Transverse colon (tissue), 4 donors: Measurements from ENCODE around the gene ALDH3A2. TPM values are rescaled to one million over a fixed set of nuclear protein-coding genes. Genes with fewer than 3 reads are reported as not detected.

Source experiments
- DNase-seq: peaks from one replicate; pipeline ENCODE4 v3.0.0-alpha.2; 2019
- H3K27ac ChIP-seq, 4 donors: fragments of 200-600 bp; sonication (generic); 2 replicates each; pipeline ENCODE4 v1.5.1; 2016 to 2018; ENCODE audit warnings: inconsistent platforms in 4 of 4
- H3K27me3 ChIP-seq: fragments of 200-600 bp; sonication (generic); 2 replicates; pipeline ENCODE4 v1.5.1; 2017; ENCODE audit warnings: inconsistent platforms
- H3K36me3 ChIP-seq, 4 donors: fragments of 200-600 bp; sonication (generic); 2 replicates each; pipeline ENCODE4 v1.5.1; 2017 to 2019; ENCODE audit warnings: inconsistent platforms in 4 of 4
- H3K4me1 ChIP-seq, 4 donors: fragments of 200-600 bp; sonication (generic); 2 replicates each; pipeline ENCODE4 v1.5.1; 2017 to 2020; ENCODE audit warnings: inconsistent platforms in 4 of 4
- H3K4me3 ChIP-seq, 4 donors: fragments of 200-600 bp; sonication (generic); 1 replicate in 1 of 4; 2 replicates in 3 of 4; pipeline versions ENCODE4 v1.5.1 to v1.6.1; 2017 to 2019; ENCODE audit warnings: inconsistent platforms in 4 of 4
- H3K9me3 ChIP-seq, 2 donors: fragments of 200-600 bp; sonication (generic); 2 replicates each; pipeline ENCODE4 v1.5.1; 2017 to 2019; ENCODE audit warnings: inconsistent platforms in 2 of 2
- EP300 ChIP-seq: sonication (generic); formaldehyde crosslinking; IDR thresholded peaks from one replicate; pipeline ENCODE4 v1.6.1; 2017; ENCODE audit warnings: antibody characterized with exemption, low read depth
- POLR2A ChIP-seq: fragments of 450-650 bp; IDR thresholded peaks from one replicate; pipeline ENCODE4 v1.6.1; 2016; ENCODE audit warnings: antibody characterized with exemption, mild to moderate bottlenecking, moderate library complexity
- POLR2AphosphoS5 ChIP-seq, 3 donors: sonication (generic); formaldehyde crosslinking; IDR thresholded peaks; one replicate each; pipeline ENCODE4 v1.6.1; 2016; ENCODE audit warnings: antibody characterized with exemption in 3 of 3
- WGBS, 2 donors: methylation state at CpG; one replicate each; pipeline ENCODE4 v1.1.5; 2018; ENCODE audit warnings: low coverage in 1 of 2; 5-methylcytosine and 5-hydroxymethylcytosine counted together
- in situ Hi-C, 4 donors: fragments of 200-750 bp; cut with MboI; loops; one replicate each; pipeline versions ENCODE4 v1.15.0 to v1.15.1; 2017; ENCODE audit warnings: low sequenced_read_pairs in 3 of 4, low pct_ligation_motif_present in 1 of 4, low pct_unique_long_range_greater_than_20kb in 1 of 4
- intact Hi-C: fragments of 100-400 bp; cut with DNase I; formaldehyde crosslinking; loops from one replicate; pipeline ENCODE4 v1.15.1; 2023; ENCODE audit warnings: low total_unique reads
- total RNA-seq, 4 donors: library from RNA; depleted of rRNA; stranded (reverse); fragments of >200 nt; gene quantifications; one replicate each; pipeline ENCODE4 v1.1.0, GENCODE V29; 2016
- TF ChIP-seq, protein P1 (sequence below), 5 experiments: fragments of 200-600 bp in 3 of 5; fragments of 450-650 bp in 2 of 5; sonication (generic) in 3 of 5; IDR thresholded peaks; 1 replicate in 2 of 5; 2 replicates in 3 of 5; pipeline ENCODE4 v1.5.1; 2016 to 2017; ENCODE audit warnings: antibody characterized with exemption in 5 of 5, inconsistent platforms in 3 of 5, mild to moderate bottlenecking in 2 of 5, moderate library complexity in 1 of 5

ALDH3A2 gene
- total RNA-seq, 4 donors from 2014 or later, result 44.5 to 199 (median 119) TPM

DNA sequence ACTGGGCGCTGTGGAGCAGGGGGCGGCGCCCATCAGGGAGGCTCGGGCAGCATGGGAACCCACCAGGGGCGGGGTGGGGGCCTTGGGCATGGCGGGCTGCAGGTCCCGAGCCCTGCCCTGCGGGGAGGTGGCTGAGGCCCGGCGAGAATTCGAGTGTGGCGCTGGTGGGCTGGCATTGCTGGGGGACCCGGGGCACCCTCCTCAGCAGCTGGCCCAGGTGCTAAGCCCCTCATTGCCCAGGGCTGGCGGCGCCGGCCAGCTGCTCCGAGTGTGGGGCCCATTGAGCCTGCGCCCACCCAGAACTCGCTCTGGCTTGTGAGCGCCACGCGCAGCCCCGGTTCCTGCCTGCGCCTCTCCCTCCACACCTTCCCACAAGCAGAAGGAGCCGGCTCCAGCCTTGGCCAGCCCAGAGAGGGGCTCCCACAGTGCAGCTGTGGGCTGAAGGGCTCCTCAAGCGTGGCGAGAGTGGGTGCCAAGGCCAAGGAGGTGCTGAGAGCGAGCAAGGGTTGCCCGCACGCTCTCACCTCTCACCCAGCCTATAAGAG lies 5.9 kb downstream of the ALDH3A2 start:
- H3K4me3 ChIP-seq, result no peak overlapping the region
- TF ChIP-seq POLR2A (no peak), EP300 (no peak)
- H3K9me3 ChIP-seq, result no peaks in the 10 kb centered on the region
- peaks cover 7 to 40% (median 33%) of the 10 kb centered on the region in 4 donors for H3K4me1 ChIP-seq
- H3K36me3 ChIP-seq, result peaks cover 0 to 17% (median 6%) of the 10 kb centered on the region in 4 donors
- no peaks in the 10 kb centered on the region for H3K27me3 ChIP-seq
- no peak for DNase-seq
- in situ Hi-C loops, result loop anchor here in 2 of 4 donors (25.0 kb wide), 1 partner anchor 108 kb away; no protein-coding TSS in a partner anchor
- 97% methylated on average over 29 of the region's 30 CpGs; no CpG with 5 or more reads in 1 of the 2 donors for WGBS, 2 donors
- intact Hi-C loops, result no loop called here
- no peak overlapping the region for H3K27ac ChIP-seq

DNA sequence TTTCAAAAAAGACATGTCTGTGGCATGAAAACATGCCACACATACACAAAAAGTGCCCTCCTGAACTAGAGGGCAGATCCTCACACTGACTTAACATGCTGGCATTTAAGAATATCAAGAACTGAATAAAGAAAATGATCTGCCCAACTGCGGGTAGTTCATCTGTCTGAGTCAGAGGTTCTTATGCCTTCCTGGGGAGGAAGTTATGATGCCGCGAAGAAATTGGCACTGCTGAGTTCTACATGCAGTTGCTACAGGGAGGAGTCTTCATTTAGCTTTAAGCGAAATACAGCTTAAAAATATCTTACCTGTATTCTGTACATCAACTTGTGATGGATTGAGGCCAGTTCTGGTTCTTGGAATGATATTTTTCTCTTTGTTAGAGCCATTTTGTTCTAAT lies 6.3 kb downstream of the ALDH3A2 start:
- Histone ChIP-seq H3K9me3 (no peaks in the 10 kb centered on the region), H3K4me1 (peaks cover 7 to 35% (median 28%) of the 10 kb centered on the region in 4 donors), H3K4me3 (no peak overlapping the region), H3K27ac (no peak overlapping the region), H3K27me3 (no peaks in the 10 kb centered on the region), H3K36me3 (peaks cover 0 to 17% (median 6%) of the 10 kb centered on the region in 4 donors)
- intact Hi-C loops, result no loop called here
- TF ChIP-seq, protein P1, sequence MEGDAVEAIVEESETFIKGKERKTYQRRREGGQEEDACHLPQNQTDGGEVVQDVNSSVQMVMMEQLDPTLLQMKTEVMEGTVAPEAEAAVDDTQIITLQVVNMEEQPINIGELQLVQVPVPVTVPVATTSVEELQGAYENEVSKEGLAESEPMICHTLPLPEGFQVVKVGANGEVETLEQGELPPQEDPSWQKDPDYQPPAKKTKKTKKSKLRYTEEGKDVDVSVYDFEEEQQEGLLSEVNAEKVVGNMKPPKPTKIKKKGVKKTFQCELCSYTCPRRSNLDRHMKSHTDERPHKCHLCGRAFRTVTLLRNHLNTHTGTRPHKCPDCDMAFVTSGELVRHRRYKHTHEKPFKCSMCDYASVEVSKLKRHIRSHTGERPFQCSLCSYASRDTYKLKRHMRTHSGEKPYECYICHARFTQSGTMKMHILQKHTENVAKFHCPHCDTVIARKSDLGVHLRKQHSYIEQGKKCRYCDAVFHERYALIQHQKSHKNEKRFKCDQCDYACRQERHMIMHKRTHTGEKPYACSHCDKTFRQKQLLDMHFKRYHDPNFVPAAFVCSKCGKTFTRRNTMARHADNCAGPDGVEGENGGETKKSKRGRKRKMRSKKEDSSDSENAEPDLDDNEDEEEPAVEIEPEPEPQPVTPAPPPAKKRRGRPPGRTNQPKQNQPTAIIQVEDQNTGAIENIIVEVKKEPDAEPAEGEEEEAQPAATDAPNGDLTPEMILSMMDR (IDR thresholded peaks at IDR 0.05), result no peak
- TF ChIP-seq POLR2AphosphoS5 (IDR thresholded peaks at IDR 0.05), result no peak
- TF ChIP-seq POLR2A, result no peak
- TF ChIP-seq EP300, result no peak
- in situ Hi-C loops, result loop anchor here in 2 of 4 donors (25.0 kb wide), 1 partner anchor 107 kb away; no protein-coding TSS in a partner anchor
- whole genome bisulfite sequencing, 2 donors, result 93 to 99% methylated on average over 4 of the region's 4 CpGs
- no peak for DNase-seq

DNA sequence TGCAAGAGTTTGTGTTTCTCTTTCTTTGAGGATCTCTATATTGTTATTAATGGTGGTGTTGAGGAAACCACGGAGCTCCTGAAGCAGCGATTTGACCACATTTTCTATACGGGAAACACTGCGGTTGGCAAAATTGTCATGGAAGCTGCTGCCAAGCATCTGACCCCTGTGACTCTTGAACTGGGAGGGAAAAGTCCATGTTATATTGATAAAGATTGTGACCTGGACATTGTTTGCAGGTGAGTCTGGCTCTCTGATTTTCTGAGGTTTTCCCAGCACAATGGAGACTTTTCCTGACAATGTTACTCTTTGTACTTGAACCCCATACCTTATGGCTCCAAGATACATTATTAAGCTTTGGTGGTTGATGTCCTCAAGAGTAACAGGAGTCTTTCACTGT lies 7.8 kb downstream of the ALDH3A2 start:
- Histone ChIP-seq H3K4me1 (peaks cover 0 to 26% (median 15%) of the 10 kb centered on the region in 4 donors), H3K27ac (no peak overlapping the region), H3K27me3 (no peaks in the 10 kb centered on the region), H3K4me3 (no peak overlapping the region), H3K9me3 (no peaks in the 10 kb centered on the region), H3K36me3 (peaks cover 0 to 18% (median 6%) of the 10 kb centered on the region in 4 donors)
- intact Hi-C loops (no loop called here), in situ Hi-C loops (loop anchor here in 2 of 4 donors (25.0 kb wide), 1 partner anchor 106 kb away; no protein-coding TSS in a partner anchor)
- no peak for DNase-seq
- WGBS, 2 donors, result 79 to 84% methylated on average over 4 of the region's 4 CpGs
- TF ChIP-seq EP300 (no peak), POLR2AphosphoS5 (IDR thresholded peaks at IDR 0.05) (no peak), POLR2A (no peak)
- TF ChIP-seq, protein P1 (IDR thresholded peaks at IDR 0.05), result no peak

DNA sequence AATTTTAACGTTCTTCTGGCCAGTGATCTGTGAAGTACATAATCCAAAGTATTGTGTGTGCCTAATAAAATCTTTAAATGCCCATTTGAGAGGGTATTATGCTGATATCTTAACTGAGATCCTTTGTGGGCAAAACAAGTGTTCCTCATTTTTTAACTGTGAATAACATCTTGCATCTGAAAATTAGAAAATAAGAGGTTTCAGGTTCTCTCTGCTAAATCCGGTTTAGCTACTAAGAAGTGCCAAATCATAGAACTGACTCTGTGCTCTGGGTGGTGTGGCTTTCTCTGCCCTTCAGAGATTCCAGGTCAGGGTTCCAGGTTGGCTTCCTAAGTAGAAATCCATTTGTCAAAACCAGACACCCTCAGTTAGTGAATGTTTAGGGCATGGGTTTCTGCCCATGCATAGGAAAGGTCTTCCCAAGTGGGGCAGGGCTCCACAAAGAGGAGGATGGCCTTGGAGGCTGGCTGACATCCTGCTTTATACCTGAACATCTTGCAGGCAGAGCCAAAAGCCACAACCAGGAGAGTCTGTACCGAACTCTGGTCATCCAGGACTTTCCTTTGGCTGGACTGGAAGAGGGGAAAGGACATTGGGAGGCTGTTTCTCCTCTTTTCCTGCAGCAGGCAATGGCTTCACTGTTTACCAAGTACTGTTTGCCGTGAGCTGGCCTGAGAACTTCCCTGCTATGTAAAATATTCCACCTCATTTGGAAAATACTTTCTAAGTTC lies 8.5 kb downstream of the ALDH3A2 start:
- Histone ChIP-seq H3K27ac (no peak overlapping the region), H3K4me3 (no peak overlapping the region), H3K27me3 (no peaks in the 10 kb centered on the region), H3K36me3 (peaks cover 0 to 25% (median 6%) of the 10 kb centered on the region in 4 donors), H3K4me1 (peaks cover 0 to 19% (median 8%) of the 10 kb centered on the region in 4 donors), H3K9me3 (no peaks in the 10 kb centered on the region)
- no peak for DNase-seq
- TF ChIP-seq POLR2A (no peak), EP300 (no peak), POLR2AphosphoS5 (IDR thresholded peaks at IDR 0.05) (no peak)
- TF ChIP-seq, protein P1 (IDR thresholded peaks at IDR 0.05), result no peak
- 66 to 80% methylated on average over 2 to 4 of the region's 4 CpGs for WGBS, 2 donors
- in situ Hi-C loops (loop anchor here in 2 of 4 donors (25.0 kb wide), 1 partner anchor 105 kb away; no protein-coding TSS in a partner anchor), intact Hi-C loops (no loop called here)
